GM23338 (cell line): ENCODE results near the gene FMNL1.

Experiments used
- CREB1 ChIP-seq: fragments of 250-450 bp; sonication (Bioruptor Pico); IDR thresholded peaks from 2 replicates; pipeline ENCODE4 v1.5.0; 2020; ENCODE audit warnings: low read depth, mild to moderate bottlenecking, moderate library complexity
- CTCF ChIP-seq, 2 experiments: fragments of 200-600 bp in 1 of 2; sonication (generic) in 1 of 2; conservative IDR thresholded peaks; 2 replicates each; pipeline versions ENCODE4 v1.5.1 to v1.6.1; 2016 to 2017; ENCODE audit warnings: antibody characterized with exemption in 2 of 2, low read depth in 2 of 2, mild to moderate bottlenecking in 2 of 2, moderate library complexity in 1 of 2
- ETS1 ChIP-seq: IDR thresholded peaks from 2 replicates; pipeline ENCODE4 v1.6.1; 2016; ENCODE audit warnings: antibody characterized with exemption
- EZH2 ChIP-seq: fragments of 200-600 bp; sonication (generic); IDR thresholded peaks from one replicate; pipeline ENCODE4 v1.8.0; 2017; ENCODE audit warnings: antibody characterized with exemption, mild to moderate bottlenecking, low read depth; ENCODE audit not compliant: unreplicated experiment
- EZH2phosphoT487 ChIP-seq: fragments of 200-600 bp; sonication (generic); IDR thresholded peaks from one replicate; pipeline ENCODE4 v1.8.1; 2018; ENCODE audit warnings: antibody characterized with exemption; ENCODE audit not compliant: unreplicated experiment
- JUNB ChIP-seq: IDR thresholded peaks from one replicate; pipeline ENCODE4 v1.6.1; 2016; ENCODE audit warnings: antibody characterized with exemption; ENCODE audit not compliant: unreplicated experiment
- NANOG ChIP-seq: IDR thresholded peaks from 2 replicates; pipeline ENCODE4 v1.6.1; 2016; ENCODE audit warnings: antibody characterized with exemption, borderline replicate concordance
- POLR2AphosphoS5 ChIP-seq: IDR thresholded peaks from 2 replicates; pipeline ENCODE4 v1.6.1; 2016; ENCODE audit warnings: antibody characterized with exemption, low read depth
- REST ChIP-seq: IDR thresholded peaks from one replicate; pipeline ENCODE4 v1.6.1; 2018; ENCODE audit warnings: antibody characterized with exemption; ENCODE audit not compliant: unreplicated experiment
- ZNF462 ChIP-seq: fragments of 250-450 bp; sonication (Bioruptor Pico); IDR thresholded peaks from 2 replicates; pipeline ENCODE4 v1.5.0; 2020; ENCODE audit warnings: mild to moderate bottlenecking, moderate library complexity

- no peak for TF ChIP-seq CTCF (conservative IDR thresholded peaks at IDR 0.05; ENCODE audit: low read depth in 2 of 2)
- TF ChIP-seq NANOG: no peak
- no peak for TF ChIP-seq POLR2AphosphoS5
- TF ChIP-seq EZH2: no peak
- no peak for TF ChIP-seq REST
- TF ChIP-seq JUNB: no peak
- TF ChIP-seq ETS1: no peak
- TF ChIP-seq CREB1 (CRISPR knock-in tag): no peak
- no peak for TF ChIP-seq ZNF462 (CRISPR knock-in tag)
- no peak for TF ChIP-seq EZH2phosphoT487
These were observed 14.6 kb downstream of the FMNL1 start for GRCh38 chr17:45236282-45236606.
